Effector memory CD4-positive, alpha-beta T cell (primary cell): Measurements from ENCODE around the gene DUS2.
"Not testable (repeated sequence)": the region's sequence is repeated elsewhere in the genome, so short reads cannot be mapped to it uniquely, and the experiment has no call there.

Experiments used
- DNase-seq, 3 donors: peaks; one replicate each; pipeline ENCODE4 v3.0.0-alpha.2; 2020
- H3K27ac ChIP-seq: 2 replicates; pipeline ENCODE4 v1.7.0; 2013; ENCODE audit warnings: mild to moderate bottlenecking, low read length, moderate library complexity; ENCODE audit not compliant: insufficient read depth, poor library complexity, severe bottlenecking
- H3K27me3 ChIP-seq: replicated peaks from 2 replicates; pipeline ENCODE4 v1.7.0; 2013; ENCODE audit warnings: mild to moderate bottlenecking, low read length; ENCODE audit not compliant: insufficient read depth, control insufficient read depth, poor library complexity, severe bottlenecking
- H3K36me3 ChIP-seq: 2 replicates; pipeline ENCODE4 v1.7.0; 2013; ENCODE audit warnings: mild to moderate bottlenecking, low read length, moderate library complexity; ENCODE audit not compliant: control insufficient read depth, insufficient read depth
- H3K4me1 ChIP-seq: 2 replicates; pipeline ENCODE4 v1.7.0; 2013; ENCODE audit warnings: low read length, mild to moderate bottlenecking; ENCODE audit not compliant: control insufficient read depth, insufficient read depth, poor library complexity, severe bottlenecking
- H3K4me3 ChIP-seq: 2 replicates; pipeline ENCODE4 v1.7.0; 2013; ENCODE audit warnings: low read length, low read depth, mild to moderate bottlenecking; ENCODE audit not compliant: insufficient read depth, poor library complexity, severe bottlenecking
- H3K9me3 ChIP-seq: 2 replicates; pipeline ENCODE4 v1.7.0; 2013; ENCODE audit warnings: mild to moderate bottlenecking, low read length, moderate library complexity; ENCODE audit not compliant: control insufficient read depth

DUS2 gene

GRCh38 chr16:68105611-68106010 is 82.5 kb downstream of the DUS2 start:
- Histone ChIP-seq H3K9me3 (no peaks in the 10 kb centered on the region), H3K4me1 (peaks cover 4% of the 10 kb centered on the region), H3K27me3 (no peaks in the 10 kb centered on the region), H3K36me3 (no peaks in the 10 kb centered on the region), H3K27ac (no peak overlapping the region), H3K4me3 (no peak overlapping the region)
- no peak for DNase-seq

- H3K27ac ChIP-seq, H3K9me3 ChIP-seq, H3K27me3 ChIP-seq, H3K4me1 ChIP-seq, DNase-seq, H3K4me3 ChIP-seq, H3K36me3 ChIP-seq: not testable (repeated sequence)
Observed at GRCh38 chr16:68107230-68107928, 84.3 kb downstream of the DUS2 start.

DNA sequence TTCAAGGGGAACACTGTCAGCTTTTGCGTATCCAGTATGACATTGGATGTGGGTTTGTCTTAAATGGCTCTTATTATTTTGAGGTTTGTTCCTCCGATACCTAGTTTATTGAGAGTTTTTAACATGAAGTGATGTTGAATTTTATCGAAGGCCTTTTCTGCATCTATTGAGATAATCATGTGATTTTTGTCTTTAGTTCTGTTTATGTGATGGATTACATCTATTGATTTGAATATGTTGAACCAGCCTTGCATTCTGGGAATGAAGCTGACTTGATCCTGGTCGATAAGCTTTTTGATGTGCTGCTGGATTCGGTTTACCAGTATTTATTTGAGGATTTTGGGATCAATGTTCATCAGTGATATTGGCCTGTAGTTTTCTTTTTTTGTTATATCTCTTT is 86.1 kb downstream of the DUS2 start:
- H3K4me1 ChIP-seq, H3K27me3 ChIP-seq, H3K9me3 ChIP-seq, DNase-seq, H3K36me3 ChIP-seq, H3K4me3 ChIP-seq, H3K27ac ChIP-seq: not testable (repeated sequence)

- H3K4me1 ChIP-seq, result not testable (repeated sequence)
Observed at GRCh38 chr16:68110611-68111010, 87.5 kb downstream of the DUS2 start.

DNA sequence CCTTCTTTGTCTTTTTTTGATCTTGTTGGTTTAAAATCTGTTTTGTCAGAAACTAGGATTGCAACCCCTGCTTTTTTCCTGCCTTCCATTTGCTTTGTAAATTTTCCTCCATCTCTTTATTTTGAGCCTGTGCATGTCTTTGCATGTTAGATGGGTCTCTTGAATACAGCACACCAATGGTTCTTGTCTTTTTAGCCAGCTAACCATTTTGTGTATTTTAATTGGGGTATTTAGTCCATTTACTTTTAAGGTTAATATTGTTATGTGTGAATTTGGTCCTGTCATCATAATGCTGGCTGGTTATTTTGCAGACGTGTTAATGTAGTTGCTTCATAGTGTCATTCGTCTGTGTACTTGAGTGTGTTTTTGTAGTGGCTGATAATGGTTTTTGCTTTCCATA is 88.3 kb downstream of the DUS2 start:
- no peak overlapping the region for H3K27ac ChIP-seq
- no peaks in the 10 kb centered on the region for H3K36me3 ChIP-seq
- no peak overlapping the region for H3K4me3 ChIP-seq
- DNase-seq, result no peak
- H3K9me3 ChIP-seq, result no peaks in the 10 kb centered on the region
- H3K27me3 ChIP-seq, result no peaks in the 10 kb centered on the region
- peaks cover 9% of the 10 kb centered on the region for H3K4me1 ChIP-seq

More at GRCh38 chr16:68110611-68111010, 87.5 kb downstream of the DUS2 start:
- H3K27me3 ChIP-seq, H3K36me3 ChIP-seq, H3K27ac ChIP-seq, DNase-seq, H3K4me3 ChIP-seq, H3K9me3 ChIP-seq: not testable (repeated sequence)

DNA sequence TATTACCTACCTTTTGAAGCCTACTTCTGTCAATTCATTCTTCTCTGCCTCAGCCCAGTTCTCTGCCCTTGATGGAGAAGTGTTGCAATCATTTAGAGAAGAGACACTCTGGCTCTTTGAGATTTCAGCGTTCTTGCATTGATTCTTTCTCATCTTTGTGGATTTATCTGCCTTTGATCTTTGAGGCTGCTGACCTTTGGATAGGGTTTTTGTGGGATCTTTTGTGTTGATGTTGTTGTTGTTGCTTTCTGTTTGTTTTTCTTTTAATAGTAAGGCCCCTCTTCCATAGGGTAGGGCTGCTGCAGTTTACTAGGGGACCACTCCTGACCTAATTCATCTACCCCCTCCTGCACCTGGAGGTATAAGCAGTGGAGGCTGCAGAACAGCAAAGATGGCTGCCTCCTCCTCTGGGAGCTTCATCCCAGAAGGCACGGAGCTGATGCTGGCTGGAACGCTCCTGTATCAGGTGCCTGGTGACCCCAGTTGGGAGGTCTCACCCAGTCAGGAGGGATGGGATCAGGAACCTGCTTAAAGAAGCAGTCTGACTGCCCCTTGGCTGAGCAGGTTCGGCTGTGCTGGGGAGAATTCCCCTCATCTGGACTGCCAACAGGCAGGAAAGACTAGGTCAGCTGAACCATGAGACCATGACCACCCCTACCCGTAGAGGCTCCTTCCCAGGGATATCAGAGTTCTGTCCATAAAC is 90.1 kb downstream of the DUS2 start:
- DNase-seq, result no peak
- Histone ChIP-seq H3K4me3 (no peak overlapping the region), H3K9me3 (no peaks in the 10 kb centered on the region), H3K27me3 (no peaks in the 10 kb centered on the region), H3K36me3 (no peaks in the 10 kb centered on the region), H3K4me1 (peaks cover 18% of the 10 kb centered on the region), H3K27ac (no peak overlapping the region)

DNA sequence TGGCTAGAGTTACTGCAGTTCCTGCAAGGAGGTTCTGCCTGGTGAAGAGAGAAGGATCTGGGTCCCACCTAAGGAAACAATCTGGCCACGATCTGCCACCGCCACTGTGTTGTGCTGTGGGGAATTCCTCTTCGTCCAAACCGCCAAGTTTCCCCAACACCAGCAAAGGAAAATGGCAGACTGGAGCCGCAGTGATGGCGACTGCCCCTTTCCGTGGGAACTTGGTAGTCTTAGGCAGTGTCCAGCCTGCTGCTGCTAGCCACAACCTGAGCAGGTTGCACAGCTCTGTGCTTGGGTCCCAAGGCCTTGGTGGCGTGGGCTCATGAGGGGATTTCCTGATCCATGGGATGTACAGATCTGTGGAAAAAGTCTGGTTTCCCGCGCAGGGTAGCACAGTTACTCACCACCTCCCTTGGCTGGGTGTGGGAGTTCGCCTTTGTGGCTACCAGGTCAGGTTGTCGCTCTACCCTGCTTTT is 90.7 kb downstream of the DUS2 start:
- H3K9me3 ChIP-seq, result no peaks in the 10 kb centered on the region
- no peak overlapping the region for H3K27ac ChIP-seq
- no peak overlapping the region for H3K4me3 ChIP-seq
- peaks cover 18% of the 10 kb centered on the region for H3K4me1 ChIP-seq
- H3K27me3 ChIP-seq, result no peaks in the 10 kb centered on the region
- H3K36me3 ChIP-seq, result no peaks in the 10 kb centered on the region
- DNase-seq, result no peak

DNA sequence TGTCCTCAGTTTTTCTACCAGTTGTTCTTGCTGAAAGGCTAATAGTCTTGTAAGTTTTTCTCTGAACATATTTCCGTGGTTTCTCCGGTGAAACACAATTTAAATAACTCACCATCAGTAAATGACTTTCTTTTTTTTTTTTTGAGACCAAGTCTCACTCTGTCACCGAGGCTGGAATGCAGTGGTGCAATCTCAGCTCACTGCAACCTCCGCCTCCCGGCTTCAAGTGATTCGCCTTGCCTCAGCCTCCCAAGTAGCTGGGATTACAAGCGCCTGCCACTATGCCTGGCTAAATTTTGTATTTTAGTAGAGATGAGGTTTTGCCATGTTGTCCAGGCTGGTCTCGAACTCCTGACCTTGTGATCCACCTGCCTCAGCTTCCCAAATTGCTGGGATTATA is 91.9 kb downstream of the DUS2 start:
- DNase-seq, H3K27me3 ChIP-seq, H3K9me3 ChIP-seq, H3K36me3 ChIP-seq, H3K4me3 ChIP-seq, H3K27ac ChIP-seq: not testable (repeated sequence)
- peaks cover 21% of the 10 kb centered on the region for H3K4me1 ChIP-seq

DNA sequence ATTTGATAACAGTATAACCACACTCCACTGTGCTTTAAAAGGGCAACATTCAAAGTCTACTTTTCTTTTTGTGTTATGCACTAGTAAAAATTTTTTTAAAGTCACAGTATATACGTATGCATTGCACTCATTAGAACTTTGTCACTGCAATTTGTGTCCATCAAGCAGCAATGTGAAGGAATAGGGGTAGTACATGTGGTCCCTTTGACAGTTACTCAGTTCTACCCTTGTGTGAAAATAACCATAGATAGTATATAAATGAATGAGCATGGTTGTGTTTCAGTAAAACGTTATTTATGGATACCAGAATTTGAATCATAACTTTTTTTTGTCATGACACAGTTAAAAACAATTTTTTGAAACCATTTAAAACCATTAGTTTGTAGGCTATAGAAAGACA is 92.8 kb downstream of the DUS2 start:
- no peaks in the 10 kb centered on the region for H3K27me3 ChIP-seq
- no peak overlapping the region for H3K27ac ChIP-seq
- H3K4me1 ChIP-seq, result peaks cover 23% of the 10 kb centered on the region
- H3K4me3 ChIP-seq, result no peak overlapping the region
- no peaks in the 10 kb centered on the region for H3K9me3 ChIP-seq
- H3K36me3 ChIP-seq, result no peaks in the 10 kb centered on the region
- no peak for DNase-seq

DNA sequence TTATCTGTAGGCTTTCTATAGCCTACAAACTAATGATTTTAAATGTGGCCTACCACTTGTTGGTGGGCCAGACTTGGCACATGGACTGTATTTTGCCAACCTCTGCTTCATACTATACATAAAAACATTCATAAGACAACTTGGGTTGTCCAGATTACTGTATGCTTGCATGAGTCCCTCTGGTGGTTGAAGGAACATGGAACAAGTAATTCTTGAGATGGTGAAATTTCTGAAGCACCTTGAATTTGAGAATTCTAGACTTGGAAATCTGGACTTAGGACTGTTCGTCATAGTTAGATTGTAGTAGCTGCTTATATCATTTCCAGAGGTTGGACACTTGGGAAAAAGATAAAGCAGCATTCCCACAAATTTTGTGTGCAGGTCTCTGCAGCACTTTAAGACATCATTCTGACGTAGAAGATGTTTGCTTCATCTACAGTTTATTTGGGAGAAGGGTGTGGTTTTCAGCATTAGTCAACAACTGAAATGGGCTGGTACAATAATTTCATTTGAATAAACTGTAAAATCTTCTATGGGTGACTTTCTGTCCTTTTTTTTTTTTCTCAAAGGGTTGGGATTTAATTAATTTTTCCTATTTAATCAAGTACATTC is 93.3 kb downstream of the DUS2 start:
- Histone ChIP-seq H3K4me3 (no peak overlapping the region), H3K4me1 (peaks cover 23% of the 10 kb centered on the region), H3K27ac (no peak overlapping the region), H3K27me3 (no peaks in the 10 kb centered on the region), H3K9me3 (no peaks in the 10 kb centered on the region), H3K36me3 (no peaks in the 10 kb centered on the region)
- DNase-seq, result no peak
